AG09319 (cell line): Measurements from ENCODE around the gene EEF1AKMT3.
"Not testable (repeated sequence)": the region's sequence is repeated elsewhere in the genome, so short reads cannot be mapped to it uniquely, and the experiment has no call there.

Source experiments
- DNase-seq: peaks from one replicate; pipeline ENCODE4 v3.0.0-alpha.2; 2010; ENCODE audit warnings: low read depth; ENCODE audit errors: extremely low read depth
- CTCF ChIP-seq: IDR thresholded peaks from 2 replicates; pipeline ENCODE4 v1.5.1; 2011; ENCODE audit warnings: low read depth, mild to moderate bottlenecking, inconsistent platforms, low read length, moderate library complexity

Gene EEF1AKMT3

DNA sequence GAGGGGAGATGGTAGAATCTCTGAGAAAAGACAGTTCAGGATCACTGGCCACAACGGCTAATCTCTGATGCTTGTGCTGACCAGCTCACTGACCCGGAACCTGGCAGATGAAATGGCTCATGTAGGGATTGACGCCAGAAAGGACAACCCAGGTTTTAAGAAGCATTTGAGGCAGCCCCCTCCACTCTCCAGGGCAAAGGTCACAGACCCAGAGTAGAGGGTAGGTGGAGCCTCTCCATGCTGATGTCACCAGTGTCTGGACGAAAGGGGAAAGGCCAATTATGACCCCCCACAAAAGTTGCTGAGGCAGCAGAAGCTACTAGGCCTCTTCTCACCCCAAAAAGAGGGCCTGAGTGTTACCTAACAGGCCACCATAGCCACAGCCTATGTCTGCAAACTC lies 1.7 kb upstream of the EEF1AKMT3 start:
- TF ChIP-seq CTCF = no peak
- DNase-seq = no peak

DNA sequence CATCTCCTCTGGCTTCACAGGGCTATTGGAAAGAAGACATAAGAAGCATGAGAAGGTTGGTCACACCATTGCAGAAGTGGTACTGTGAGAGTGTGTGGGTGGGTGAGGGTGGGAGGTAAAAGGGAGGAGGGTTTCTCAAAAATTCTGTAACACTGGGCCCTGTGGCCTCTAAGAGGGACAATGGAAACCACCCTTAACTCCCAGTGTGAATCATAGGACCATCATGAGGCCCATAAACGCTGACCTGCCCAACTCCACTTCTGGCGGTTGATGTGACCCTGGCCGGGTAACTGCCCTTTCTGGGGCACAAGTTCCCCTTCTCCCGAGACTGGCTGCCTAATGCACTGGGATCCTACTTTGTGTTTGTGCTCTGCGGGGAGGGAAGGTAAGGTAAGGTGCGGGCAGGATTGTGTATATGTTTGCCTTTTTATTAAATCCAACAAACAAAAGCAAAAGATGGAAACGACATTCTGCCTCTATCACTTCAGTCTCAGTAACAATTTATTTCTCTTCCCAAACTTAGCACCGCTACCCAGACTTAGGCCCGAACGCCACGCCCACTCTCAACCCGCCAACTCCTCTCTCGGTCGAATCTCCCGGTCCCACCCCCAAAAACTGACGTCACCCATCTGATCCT lies 1.1 kb upstream of the EEF1AKMT3 start:
- DNase-seq = peak; percentile 61
- TF ChIP-seq CTCF = no peak

DNA sequence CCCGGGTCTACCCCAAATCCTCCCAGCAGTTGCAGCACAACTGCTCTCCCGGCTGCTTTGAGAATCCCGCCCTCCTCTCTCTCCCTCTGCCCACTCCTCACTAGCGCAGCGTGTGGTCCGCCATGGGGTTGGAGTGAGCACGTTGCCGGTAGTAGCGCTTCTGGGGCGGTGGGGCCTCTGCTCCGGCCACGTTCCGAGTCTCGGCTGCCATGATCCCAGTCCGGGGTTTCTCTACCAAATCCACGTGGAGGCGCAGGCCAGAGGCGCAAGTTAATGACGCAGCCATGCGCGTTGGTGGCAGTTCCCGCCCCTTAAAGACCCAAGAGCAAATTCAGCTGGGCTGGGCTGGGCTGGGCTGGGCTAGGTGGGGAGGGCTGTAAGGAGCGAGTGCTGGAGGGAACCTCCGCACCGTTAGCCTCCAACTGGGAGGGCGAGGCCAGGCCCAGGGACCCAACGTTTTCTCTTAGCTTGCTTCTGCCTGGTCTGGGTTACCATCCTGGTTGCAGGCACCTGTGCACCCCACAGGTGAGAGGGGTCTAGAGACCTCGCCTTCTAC lies 463 bp upstream of the EEF1AKMT3 start, which contains the start of gene METTL1:
METTL1 (minus strand) TSS at position 233 of the 556 bp plus-strand sequence; CDS start at position 211, 22 bp downstream.
- DNase-seq = peak; percentile 81

DNA sequence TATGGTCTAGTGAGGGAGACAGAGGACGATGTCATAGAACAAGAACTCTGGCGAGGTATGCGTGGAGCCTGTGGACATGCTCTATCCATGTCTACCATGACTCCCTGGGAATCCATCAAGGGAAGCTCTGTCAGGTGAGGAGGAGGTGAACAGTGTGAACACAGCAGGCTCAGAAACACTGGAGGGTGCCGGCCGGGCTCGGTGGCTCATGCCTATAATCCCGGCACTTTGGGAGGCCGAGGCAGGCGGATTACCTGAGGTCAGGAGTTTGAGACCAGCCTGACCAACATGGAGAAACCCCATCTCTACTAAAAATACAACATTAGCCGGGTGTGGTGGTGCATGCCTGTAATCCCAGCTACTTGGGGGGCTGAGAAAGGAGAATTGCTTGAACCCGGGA lies 2.2 kb downstream of the EEF1AKMT3 start:
- DNase-seq = not testable (repeated sequence)

More for the DNA sequence above, 463 bp upstream of the EEF1AKMT3 start, which contains the start of gene METTL1:
- no peak for TF ChIP-seq CTCF

DNA sequence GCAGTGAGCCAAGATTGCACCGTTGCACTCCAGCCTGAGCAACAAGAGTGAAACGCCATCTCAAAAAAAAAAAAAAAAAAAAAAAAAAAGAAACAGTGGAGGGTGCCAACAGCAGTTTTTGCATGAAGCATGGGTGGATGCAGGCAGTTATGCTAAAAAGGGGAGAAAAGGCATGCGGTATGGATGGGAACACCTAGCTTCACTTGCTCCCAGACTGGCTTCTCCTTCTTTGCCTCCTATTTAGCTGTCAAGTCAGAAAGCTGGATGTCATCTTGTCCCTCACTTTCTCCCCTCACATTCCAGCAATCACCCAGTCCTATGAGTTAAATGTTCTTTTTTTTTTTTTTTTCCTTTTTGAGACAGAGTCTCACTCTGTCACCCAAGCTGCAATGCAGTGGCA lies 2.6 kb downstream of the EEF1AKMT3 start:
- no peak for TF ChIP-seq CTCF
- DNase-seq = no peak

GRCh38 chr12:57775563-57776246 lies 3.3 kb downstream of the EEF1AKMT3 start:
- no peak for DNase-seq

DNA sequence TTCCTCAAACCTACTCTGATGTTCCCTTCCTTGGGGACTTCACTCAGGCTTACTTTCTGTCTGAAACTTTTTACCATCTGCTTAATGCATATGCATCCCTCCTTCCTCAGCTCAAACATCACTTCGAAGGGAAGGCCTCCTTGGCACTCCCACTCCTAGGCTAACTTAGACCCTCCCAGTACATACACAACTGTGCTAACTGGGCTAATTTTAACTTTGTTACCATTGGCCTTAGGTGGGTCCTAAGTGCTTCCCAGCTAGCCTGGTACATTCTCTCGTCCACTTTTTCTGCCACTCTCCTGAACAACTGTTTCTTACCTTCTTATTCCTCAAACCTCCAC lies 3.8 kb downstream of the EEF1AKMT3 start:
- DNase-seq = no peak
- no peak for TF ChIP-seq CTCF

More at GRCh38 chr12:57775563-57776246, 3.3 kb downstream of the EEF1AKMT3 start:
- no peak for TF ChIP-seq CTCF
